ENCODE results near the gene SLC24A3. TPM values are rescaled to one million over a fixed set of nuclear protein-coding genes. Genes with fewer than 3 reads are reported as not detected.

The SLC24A3 gene
- total RNA-seq, 6 experiments from 2014 or later = not detected

GRCh38 chr20:19601126-19601810, 388.8 kb downstream of the SLC24A3 start:
- no peaks in the 10 kb centered on the region for H3K4me1 Mint-ChIP-seq (ENCODE audit: low read depth)
- H3K27ac Mint-ChIP-seq = no peak overlapping the region
- H3K36me3 Mint-ChIP-seq (ENCODE audit: low read depth) = no peaks in the 10 kb centered on the region
- DNase-seq = no peak
- no peak for TF ChIP-seq CTCF (IDR thresholded peaks at IDR 0.05)
- no peak overlapping the region for H3K4me3 Mint-ChIP-seq
- H3K9me3 Mint-ChIP-seq = no peaks in the 10 kb centered on the region
- peaks cover 10% of the 10 kb centered on the region for H3K27me3 Mint-ChIP-seq (ENCODE audit: insufficient read depth)

- no peak for TF ChIP-seq CTCF (IDR thresholded peaks at IDR 0.05)
- peaks cover 10% of the 10 kb centered on the region for H3K27me3 Mint-ChIP-seq (ENCODE audit: insufficient read depth)
- H3K4me1 Mint-ChIP-seq (ENCODE audit: low read depth) = no peaks in the 10 kb centered on the region
- no peaks in the 10 kb centered on the region for H3K9me3 Mint-ChIP-seq
- no peaks in the 10 kb centered on the region for H3K36me3 Mint-ChIP-seq (ENCODE audit: low read depth)
- no peak for DNase-seq
- H3K27ac Mint-ChIP-seq = no peak overlapping the region
- no peak overlapping the region for H3K4me3 Mint-ChIP-seq
Measured at GRCh38 chr20:19602675-19603375, 390.4 kb downstream of the SLC24A3 start.

- Mint-ChIP-seq H3K27me3 (ENCODE audit: insufficient read depth) (peaks cover 10% of the 10 kb centered on the region), H3K36me3 (ENCODE audit: low read depth) (no peaks in the 10 kb centered on the region), H3K9me3 (no peaks in the 10 kb centered on the region), H3K4me3 (no peak overlapping the region), H3K4me1 (ENCODE audit: low read depth) (no peaks in the 10 kb centered on the region), H3K27ac (no peak overlapping the region)
- no peak for DNase-seq
- no peak for TF ChIP-seq CTCF (IDR thresholded peaks at IDR 0.05)
Measured at GRCh38 chr20:19603376-19603750, 390.9 kb downstream of the SLC24A3 start.

GRCh38 chr20:19605786-19606485, 393.5 kb downstream of the SLC24A3 start:
- H3K27me3 Mint-ChIP-seq (ENCODE audit: insufficient read depth) = peaks cover 14% of the 10 kb centered on the region
- TF ChIP-seq CTCF (IDR thresholded peaks at IDR 0.05) = no peak
- no peaks in the 10 kb centered on the region for H3K9me3 Mint-ChIP-seq
- no peaks in the 10 kb centered on the region for H3K36me3 Mint-ChIP-seq (ENCODE audit: low read depth)
- no peak for DNase-seq
- H3K4me1 Mint-ChIP-seq (ENCODE audit: low read depth) = no peaks in the 10 kb centered on the region
- no peak overlapping the region for H3K4me3 Mint-ChIP-seq
- H3K27ac Mint-ChIP-seq = no peak overlapping the region

- Mint-ChIP-seq H3K4me3 (no peak overlapping the region), H3K27me3 (ENCODE audit: insufficient read depth) (peaks cover 6% of the 10 kb centered on the region), H3K4me1 (ENCODE audit: low read depth) (no peaks in the 10 kb centered on the region), H3K27ac (no peak overlapping the region), H3K9me3 (no peaks in the 10 kb centered on the region; the same call in 1 of the 2 replicates), H3K36me3 (ENCODE audit: low read depth) (no peaks in the 10 kb centered on the region)
- no peak for DNase-seq
- no peak for TF ChIP-seq CTCF (IDR thresholded peaks at IDR 0.05)
Measured at GRCh38 chr20:19609642-19610223, 397.3 kb downstream of the SLC24A3 start.
